Neural progenitor cell (in vitro differentiated cells): Measurements from ENCODE around the gene NPHP1. TPM values are rescaled to one million over a fixed set of nuclear protein-coding genes. Genes with fewer than 3 reads are reported as not detected.
"Not testable (repeated sequence)": the region's sequence is repeated elsewhere in the genome, so short reads cannot be mapped to it uniquely, and the experiment has no call there.

Experiments used
- DNase-seq: peaks from one replicate; pipeline ENCODE4 v3.0.0-alpha.2; 2016; ENCODE audit warnings: low spot score
- H2AFZ ChIP-seq: fragments of 200-600 bp; sonication (generic); replicated peaks from 2 replicates; pipeline ENCODE4 v1.6.1; 2016; ENCODE audit warnings: antibody characterized with exemption
- H3F3A ChIP-seq: fragments of 200-600 bp; sonication (generic); 2 replicates; pipeline ENCODE4 v1.6.1; 2016; ENCODE audit warnings: antibody characterized with exemption, low read depth
- H3K27ac ChIP-seq: fragments of 200-600 bp; sonication (generic); 2 replicates; pipeline ENCODE4 v1.5.1; 2016; ENCODE audit warnings: mild to moderate bottlenecking
- H3K27me3 ChIP-seq: fragments of 200-600 bp; sonication (generic); 2 replicates; pipeline ENCODE4 v1.6.1; 2016; ENCODE audit warnings: mild to moderate bottlenecking, moderate library complexity
- H3K36me3 ChIP-seq: fragments of 200-600 bp; sonication (generic); 2 replicates; pipeline ENCODE4 v1.5.1; 2016
- H3K4me1 ChIP-seq: fragments of 200-600 bp; sonication (generic); 2 replicates; pipeline ENCODE4 v1.6.1; 2016; ENCODE audit warnings: mixed run types
- H3K4me2 ChIP-seq: fragments of 200-600 bp; sonication (generic); 2 replicates; pipeline ENCODE4 v1.6.1; 2016
- H3K4me3 ChIP-seq: fragments of 200-600 bp; sonication (generic); 2 replicates; pipeline ENCODE4 v1.5.1; 2016
- H3K79me2 ChIP-seq: fragments of 200-600 bp; sonication (generic); 2 replicates; pipeline ENCODE4 v1.6.1; 2016; ENCODE audit warnings: low read depth
- H3K9ac ChIP-seq: fragments of 200-600 bp; sonication (generic); 2 replicates; pipeline ENCODE4 v1.6.1; 2016
- H3K9me3 ChIP-seq: fragments of 200-600 bp; sonication (generic); 2 replicates; pipeline ENCODE4 v1.5.1; 2016; ENCODE audit warnings: low read depth
- H4K20me1 ChIP-seq: fragments of 200-600 bp; sonication (generic); 2 replicates; pipeline ENCODE4 v1.6.1; 2016; ENCODE audit warnings: low read depth
- H3K27ac Mint-ChIP-seq: 3 replicates; pipeline ENCODE4 v1.8.0; 2021; ENCODE audit warnings: mixed read lengths
- H3K27me3 Mint-ChIP-seq: 2 replicates; pipeline ENCODE4 v1.8.0; 2022; ENCODE audit warnings: low read depth, mild to moderate bottlenecking, inconsistent platforms, moderate library complexity, mixed read lengths; ENCODE audit not compliant: insufficient read depth
- H3K36me3 Mint-ChIP-seq: 3 replicates; pipeline ENCODE4 v1.8.0; 2021; ENCODE audit warnings: mixed read lengths
- H3K4me1 Mint-ChIP-seq: 3 replicates; pipeline ENCODE4 v1.8.0; 2021; ENCODE audit warnings: mixed read lengths
- H3K4me3 Mint-ChIP-seq: 3 replicates; pipeline ENCODE4 v1.8.0; 2021; ENCODE audit warnings: mild to moderate bottlenecking, moderate library complexity, mixed read lengths
- H3K9me3 Mint-ChIP-seq: 3 replicates; pipeline ENCODE4 v1.8.0; 2020; ENCODE audit warnings: mixed read lengths
- EZH2 ChIP-seq: fragments of 200-600 bp; sonication (generic); IDR thresholded peaks from 2 replicates; pipeline ENCODE4 v1.6.1; 2017; ENCODE audit warnings: antibody characterized with exemption, mild to moderate bottlenecking, moderate library complexity
- EZH2phosphoT487 ChIP-seq: fragments of 200-600 bp; sonication (generic); IDR thresholded peaks from 2 replicates; pipeline ENCODE4 v1.6.1; 2017; ENCODE audit warnings: antibody characterized with exemption
- total RNA-seq: library from RNA; depleted of rRNA; stranded (reverse); fragments of >200 nt; gene quantifications from 2 replicates; pipeline ENCODE4 v1.2.3, GENCODE V29; 2015; ENCODE audit warnings: low replicate concordance
- TF ChIP-seq, protein P1 (sequence below): fragments of 200-600 bp; sonication (generic); IDR thresholded peaks from 2 replicates; pipeline ENCODE4 v1.5.1; 2017; ENCODE audit warnings: antibody characterized with exemption, mild to moderate bottlenecking

The NPHP1 gene
- total RNA-seq, 1 donor from 2014 or later = 8.1 TPM

DNA sequence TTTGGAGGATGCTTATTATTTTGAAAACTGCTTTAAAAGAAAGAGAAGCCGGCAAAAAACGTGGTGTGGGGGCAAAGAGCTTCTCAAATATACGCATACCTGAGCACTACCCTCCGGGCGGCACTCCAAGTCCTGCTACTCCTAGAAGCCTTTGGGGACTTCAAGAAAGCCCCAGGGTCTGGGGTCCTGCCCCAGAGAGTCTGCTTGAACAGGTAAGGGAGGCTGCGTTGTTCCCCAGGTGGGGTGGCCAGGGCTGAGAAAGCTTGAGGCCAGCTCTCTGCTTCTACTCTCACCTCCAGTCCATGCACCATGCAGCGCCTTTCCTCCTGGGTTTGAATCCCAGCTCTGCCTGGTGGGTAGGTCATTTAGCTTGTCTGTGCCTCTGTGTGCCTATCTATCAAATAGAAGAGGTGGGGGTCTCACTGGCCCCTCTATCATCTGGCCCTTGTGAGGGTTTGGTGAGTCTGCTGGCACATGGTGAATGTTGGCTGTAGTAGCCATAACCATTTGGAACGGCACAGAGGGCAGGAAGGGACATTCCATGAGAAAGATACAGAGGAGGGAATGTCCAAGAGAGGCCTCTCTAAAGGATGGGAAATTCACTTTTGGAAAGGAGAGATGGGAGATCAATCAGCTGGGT is 108.7 kb downstream of the NPHP1 start:
- Mint-ChIP-seq H3K27ac (no peak overlapping the region), H3K4me3 (no peak overlapping the region), H3K9me3 (no peaks in the 10 kb centered on the region), H3K36me3 (no peaks in the 10 kb centered on the region), H3K27me3 (peaks cover 6% of the 10 kb centered on the region), H3K4me1 (no peaks in the 10 kb centered on the region)
- no peaks in the 10 kb centered on the region for H3F3A ChIP-seq
- H3K4me3 ChIP-seq = no peak overlapping the region
- TF ChIP-seq EZH2 (no peak), EZH2phosphoT487 (no peak)
- TF ChIP-seq, protein P1, sequence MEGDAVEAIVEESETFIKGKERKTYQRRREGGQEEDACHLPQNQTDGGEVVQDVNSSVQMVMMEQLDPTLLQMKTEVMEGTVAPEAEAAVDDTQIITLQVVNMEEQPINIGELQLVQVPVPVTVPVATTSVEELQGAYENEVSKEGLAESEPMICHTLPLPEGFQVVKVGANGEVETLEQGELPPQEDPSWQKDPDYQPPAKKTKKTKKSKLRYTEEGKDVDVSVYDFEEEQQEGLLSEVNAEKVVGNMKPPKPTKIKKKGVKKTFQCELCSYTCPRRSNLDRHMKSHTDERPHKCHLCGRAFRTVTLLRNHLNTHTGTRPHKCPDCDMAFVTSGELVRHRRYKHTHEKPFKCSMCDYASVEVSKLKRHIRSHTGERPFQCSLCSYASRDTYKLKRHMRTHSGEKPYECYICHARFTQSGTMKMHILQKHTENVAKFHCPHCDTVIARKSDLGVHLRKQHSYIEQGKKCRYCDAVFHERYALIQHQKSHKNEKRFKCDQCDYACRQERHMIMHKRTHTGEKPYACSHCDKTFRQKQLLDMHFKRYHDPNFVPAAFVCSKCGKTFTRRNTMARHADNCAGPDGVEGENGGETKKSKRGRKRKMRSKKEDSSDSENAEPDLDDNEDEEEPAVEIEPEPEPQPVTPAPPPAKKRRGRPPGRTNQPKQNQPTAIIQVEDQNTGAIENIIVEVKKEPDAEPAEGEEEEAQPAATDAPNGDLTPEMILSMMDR = no peak
- no peaks in the 10 kb centered on the region for H3K4me1 ChIP-seq
- H3K27ac ChIP-seq = no peak overlapping the region
- no peaks in the 10 kb centered on the region for H3K36me3 ChIP-seq
- no peaks in the 10 kb centered on the region for H3K79me2 ChIP-seq
- no peaks in the 10 kb centered on the region for H4K20me1 ChIP-seq
- no peak overlapping the region for H2AFZ ChIP-seq
- H3K4me2 ChIP-seq = no peak overlapping the region
- no peak for DNase-seq
- H3K9ac ChIP-seq = no peak overlapping the region
- no peaks in the 10 kb centered on the region for H3K27me3 ChIP-seq
- no peaks in the 10 kb centered on the region for H3K9me3 ChIP-seq

DNA sequence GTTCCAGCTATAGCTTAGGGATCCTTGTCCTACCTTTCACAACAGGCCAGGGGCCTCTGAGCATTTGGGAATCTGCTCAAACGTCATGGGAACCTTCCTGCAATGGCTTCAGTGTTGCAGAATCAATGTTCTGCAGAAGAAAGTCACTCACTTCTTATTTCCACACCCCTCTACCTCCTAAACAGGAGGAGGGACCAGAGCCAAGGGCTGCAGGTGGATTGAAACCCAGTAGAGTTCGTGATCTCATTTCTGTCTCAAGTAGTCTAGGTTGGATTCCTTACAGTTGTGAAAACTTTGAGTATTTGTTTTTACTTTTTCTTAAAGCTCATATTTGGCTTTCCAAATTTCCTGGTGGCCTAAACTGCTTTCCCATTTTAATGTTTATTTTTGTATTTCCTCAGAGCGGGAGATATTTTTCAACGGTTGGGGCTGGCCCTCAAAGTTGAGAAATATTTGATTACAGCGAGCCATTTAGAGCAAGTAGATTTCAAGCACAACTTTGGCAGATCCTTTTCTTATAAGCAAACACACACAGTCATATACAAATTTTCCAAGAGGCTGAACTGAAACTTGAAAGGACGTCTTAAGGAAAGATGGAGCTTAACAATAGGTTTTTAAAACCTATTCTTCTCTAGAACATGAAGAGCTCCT is 109.8 kb downstream of the NPHP1 start:
- H3K27me3 ChIP-seq, H3K27ac ChIP-seq, H3K4me3 ChIP-seq, H3K9me3 Mint-ChIP-seq, H3F3A ChIP-seq, H3K36me3 Mint-ChIP-seq, H3K4me1 ChIP-seq, H3K27me3 Mint-ChIP-seq, H3K36me3 ChIP-seq, H3K9me3 ChIP-seq, H4K20me1 ChIP-seq, H3K4me3 Mint-ChIP-seq, DNase-seq, H3K27ac Mint-ChIP-seq, H2AFZ ChIP-seq, H3K9ac ChIP-seq, H3K79me2 ChIP-seq, H3K4me1 Mint-ChIP-seq, H3K4me2 ChIP-seq: not testable (repeated sequence)

DNA sequence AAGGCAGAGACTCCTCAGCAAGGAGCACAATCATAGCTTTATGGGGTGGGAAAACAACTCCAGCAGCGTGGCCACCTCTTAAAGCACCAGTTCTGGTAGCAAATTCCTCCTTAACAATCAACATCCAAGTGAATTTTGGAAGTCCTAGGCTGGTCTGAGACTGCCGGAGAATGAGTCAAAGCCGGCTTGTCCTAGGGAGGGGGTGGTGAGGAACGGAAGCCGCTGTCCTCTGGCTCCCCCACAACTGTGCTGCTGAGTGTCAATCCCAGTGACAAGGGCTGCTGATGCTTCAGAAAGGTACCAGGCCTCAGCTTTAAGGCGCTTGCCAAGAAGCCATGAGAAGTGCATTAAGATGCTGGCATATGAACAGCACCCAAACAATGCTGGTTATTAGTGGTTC is 110.9 kb downstream of the NPHP1 start:
- not testable (repeated sequence) for H3K9me3 ChIP-seq, H3K27me3 Mint-ChIP-seq, H3K9ac ChIP-seq, H3K79me2 ChIP-seq, H3K27ac ChIP-seq, H3K4me2 ChIP-seq, H2AFZ ChIP-seq, H3K4me1 Mint-ChIP-seq, H3K4me1 ChIP-seq, H4K20me1 ChIP-seq, H3K4me3 ChIP-seq, H3K4me3 Mint-ChIP-seq, H3K36me3 ChIP-seq, H3F3A ChIP-seq, H3K27me3 ChIP-seq, H3K9me3 Mint-ChIP-seq, DNase-seq, H3K36me3 Mint-ChIP-seq, H3K27ac Mint-ChIP-seq

DNA sequence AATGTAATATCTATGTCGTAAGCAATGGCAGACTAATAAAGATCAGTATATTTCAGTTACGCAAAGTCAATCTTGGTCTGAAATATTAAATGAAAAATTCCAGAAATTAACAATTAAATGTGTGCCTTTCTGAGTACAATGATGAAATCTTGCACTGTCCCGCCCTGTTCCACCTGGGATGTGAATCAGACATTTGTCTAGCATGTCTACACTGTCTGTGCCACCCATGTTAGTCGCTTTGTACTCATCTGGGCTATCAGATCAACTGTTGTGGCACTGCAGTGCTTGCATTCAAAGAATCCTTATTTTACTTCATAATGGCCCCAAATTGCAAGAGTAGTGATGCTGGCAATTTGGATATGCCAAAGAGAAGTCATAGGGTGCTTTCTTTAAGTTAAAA is 114.6 kb downstream of the NPHP1 start:
- H3K27ac ChIP-seq, H3K9ac ChIP-seq, H3K27ac Mint-ChIP-seq, H4K20me1 ChIP-seq, H2AFZ ChIP-seq, H3K4me2 ChIP-seq, H3K27me3 ChIP-seq, H3K4me1 ChIP-seq, H3K4me3 ChIP-seq, H3K4me1 Mint-ChIP-seq, H3K9me3 ChIP-seq, H3K36me3 ChIP-seq, H3K36me3 Mint-ChIP-seq, DNase-seq, H3K9me3 Mint-ChIP-seq, H3K27me3 Mint-ChIP-seq, H3K79me2 ChIP-seq, H3K4me3 Mint-ChIP-seq, H3F3A ChIP-seq: not testable (repeated sequence)

DNA sequence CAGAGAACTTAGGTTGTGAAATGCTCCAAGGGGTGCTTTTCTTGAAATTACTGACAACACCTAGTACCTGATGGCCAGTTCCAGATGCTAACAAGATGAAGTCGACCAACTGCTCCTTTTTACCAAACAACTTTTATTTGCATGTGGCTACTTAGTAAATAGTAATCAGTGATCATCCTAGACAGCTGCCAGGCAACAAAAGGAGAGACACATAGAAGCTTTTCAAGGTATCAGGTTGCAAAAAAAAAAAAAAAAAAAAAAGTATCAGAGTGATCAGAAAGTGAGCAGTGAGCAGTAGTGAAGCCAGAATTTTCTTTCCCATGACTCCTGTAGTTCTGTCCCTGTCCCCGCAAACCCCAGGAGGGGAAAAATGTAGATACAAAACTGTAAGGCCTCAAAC is 121.1 kb downstream of the NPHP1 start:
- not testable (repeated sequence) for H3K36me3 ChIP-seq, H2AFZ ChIP-seq, H3K27me3 Mint-ChIP-seq, H3K4me3 Mint-ChIP-seq, H3K36me3 Mint-ChIP-seq, H3K9me3 ChIP-seq, H3F3A ChIP-seq, DNase-seq, H3K27ac ChIP-seq, H4K20me1 ChIP-seq, H3K27me3 ChIP-seq, H3K4me3 ChIP-seq, H3K9me3 Mint-ChIP-seq, H3K27ac Mint-ChIP-seq, H3K4me1 ChIP-seq, H3K4me1 Mint-ChIP-seq, H3K9ac ChIP-seq, H3K79me2 ChIP-seq, H3K4me2 ChIP-seq

DNA sequence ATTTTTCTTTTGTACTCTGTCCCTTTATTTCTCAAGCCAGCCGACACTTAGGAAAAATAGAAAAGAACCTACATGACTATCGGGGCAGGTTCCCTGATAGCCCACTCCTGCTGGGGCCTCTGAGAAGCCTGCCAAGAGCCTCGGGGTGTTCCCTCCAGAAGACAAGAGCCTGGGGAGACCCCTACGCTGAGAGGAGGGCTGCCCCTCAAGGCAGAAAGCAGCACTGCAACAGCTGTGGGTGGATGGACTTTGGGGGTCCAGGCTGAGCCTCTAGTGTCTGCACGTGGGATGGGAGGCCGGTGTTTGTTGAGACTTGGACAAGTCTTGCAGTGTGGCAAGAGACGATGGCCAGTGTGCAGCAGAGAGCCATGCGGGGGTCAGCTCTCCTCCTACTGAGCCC is 121.7 kb downstream of the NPHP1 start:
- not testable (repeated sequence) for H3K36me3 ChIP-seq, H3K4me1 ChIP-seq, H3K79me2 ChIP-seq, H3K27me3 Mint-ChIP-seq, DNase-seq, H3F3A ChIP-seq, H3K27me3 ChIP-seq, H2AFZ ChIP-seq, H3K9me3 ChIP-seq, H3K36me3 Mint-ChIP-seq, H3K9ac ChIP-seq, H3K4me2 ChIP-seq, H3K4me1 Mint-ChIP-seq, H3K4me3 ChIP-seq, H3K4me3 Mint-ChIP-seq, H4K20me1 ChIP-seq, H3K27ac Mint-ChIP-seq, H3K9me3 Mint-ChIP-seq, H3K27ac ChIP-seq

DNA sequence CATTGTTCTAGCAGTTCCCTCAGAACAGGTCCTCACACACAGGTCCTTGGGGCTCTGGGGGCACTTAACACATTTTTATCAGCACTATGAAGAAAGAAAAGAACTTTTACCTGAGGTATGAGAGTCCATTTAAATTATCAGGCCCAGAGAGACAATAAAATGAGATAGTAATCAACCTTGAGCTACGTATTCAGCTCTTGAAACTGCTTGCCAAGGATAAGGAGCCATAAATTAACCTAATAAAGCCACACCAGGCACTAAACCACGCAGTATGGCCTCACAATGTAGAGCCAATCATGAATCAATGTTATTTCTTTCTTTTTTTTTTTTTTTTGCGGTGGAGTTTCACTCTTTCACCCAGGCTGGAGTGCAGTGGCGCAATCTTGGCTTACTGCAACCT is 126.7 kb downstream of the NPHP1 start:
- H3K27me3 ChIP-seq, H3K27ac Mint-ChIP-seq, H3F3A ChIP-seq, H4K20me1 ChIP-seq, H3K4me3 ChIP-seq, H3K36me3 Mint-ChIP-seq, H3K27ac ChIP-seq, DNase-seq, H3K4me2 ChIP-seq, H3K4me1 ChIP-seq, H3K36me3 ChIP-seq, H3K4me1 Mint-ChIP-seq, H3K4me3 Mint-ChIP-seq, H2AFZ ChIP-seq, H3K9me3 ChIP-seq, H3K79me2 ChIP-seq, H3K9ac ChIP-seq, H3K27me3 Mint-ChIP-seq, H3K9me3 Mint-ChIP-seq: not testable (repeated sequence)
